Loucy (cell line): ENCODE measurements around the gene ZFAND3.

Experiments
- EZH2phosphoT487 ChIP-seq: fragments of 200-600 bp; IDR thresholded peaks from 2 replicates; pipeline ENCODE4 v1.6.1; 2018; ENCODE audit warnings: antibody characterized with exemption, mild to moderate bottlenecking, moderate library complexity, borderline replicate concordance
- TF ChIP-seq, protein P1 (sequence below): fragments of 200-600 bp; sonication (generic); conservative IDR thresholded peaks from 2 replicates; pipeline ENCODE4 v1.5.1; 2014; ENCODE audit warnings: mild to moderate bottlenecking, antibody characterized with exemption, low read length

DNA sequence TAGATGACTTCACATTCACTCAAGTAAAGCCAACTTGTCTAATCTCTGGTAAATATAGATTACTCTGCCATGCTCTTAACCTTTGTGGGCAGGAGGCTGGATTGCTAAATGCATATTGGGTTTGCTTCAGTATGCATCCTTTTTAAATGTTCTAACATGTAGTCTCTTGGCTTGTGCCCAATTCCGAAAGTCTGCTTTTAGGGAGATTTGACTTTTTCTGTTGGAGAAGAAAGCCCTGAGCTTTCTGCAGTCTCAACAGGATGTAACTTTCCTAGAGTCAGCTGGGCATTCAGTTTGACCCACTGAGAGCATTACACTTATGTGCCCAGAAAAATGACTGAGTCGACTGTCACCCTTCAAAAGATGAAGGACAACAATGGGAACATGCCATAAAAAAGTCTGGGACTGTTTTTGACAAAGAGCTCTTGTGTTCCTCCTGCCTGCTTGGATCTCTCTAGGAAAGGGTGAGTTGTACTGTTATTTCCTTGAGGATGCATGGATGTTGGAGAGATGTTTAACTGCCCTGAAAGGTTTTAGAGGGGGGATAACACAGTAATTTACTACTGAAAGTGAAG, 299.4 kb downstream of the ZFAND3 start:
- TF ChIP-seq, protein P1, sequence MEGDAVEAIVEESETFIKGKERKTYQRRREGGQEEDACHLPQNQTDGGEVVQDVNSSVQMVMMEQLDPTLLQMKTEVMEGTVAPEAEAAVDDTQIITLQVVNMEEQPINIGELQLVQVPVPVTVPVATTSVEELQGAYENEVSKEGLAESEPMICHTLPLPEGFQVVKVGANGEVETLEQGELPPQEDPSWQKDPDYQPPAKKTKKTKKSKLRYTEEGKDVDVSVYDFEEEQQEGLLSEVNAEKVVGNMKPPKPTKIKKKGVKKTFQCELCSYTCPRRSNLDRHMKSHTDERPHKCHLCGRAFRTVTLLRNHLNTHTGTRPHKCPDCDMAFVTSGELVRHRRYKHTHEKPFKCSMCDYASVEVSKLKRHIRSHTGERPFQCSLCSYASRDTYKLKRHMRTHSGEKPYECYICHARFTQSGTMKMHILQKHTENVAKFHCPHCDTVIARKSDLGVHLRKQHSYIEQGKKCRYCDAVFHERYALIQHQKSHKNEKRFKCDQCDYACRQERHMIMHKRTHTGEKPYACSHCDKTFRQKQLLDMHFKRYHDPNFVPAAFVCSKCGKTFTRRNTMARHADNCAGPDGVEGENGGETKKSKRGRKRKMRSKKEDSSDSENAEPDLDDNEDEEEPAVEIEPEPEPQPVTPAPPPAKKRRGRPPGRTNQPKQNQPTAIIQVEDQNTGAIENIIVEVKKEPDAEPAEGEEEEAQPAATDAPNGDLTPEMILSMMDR = no peak
- no peak for TF ChIP-seq EZH2phosphoT487
